HepG2 (cell line): ENCODE results near the gene ADSS1. TPM values are rescaled to one million over a fixed set of nuclear protein-coding genes. Genes with fewer than 3 reads are reported as not detected.

ENCODE experiments used
- ARNT ChIP-seq: fragments of 450-650 bp; IDR thresholded peaks from 2 replicates; pipeline ENCODE4 v1.6.1; 2017
- GTF3A ChIP-seq: sonication (generic); formaldehyde crosslinking; conservative IDR thresholded peaks from 2 replicates; pipeline ENCODE4 v1.4.0; 2020; ENCODE audit warnings: mild to moderate bottlenecking, missing genetic modification reagents
- ISL2 ChIP-seq: sonication (generic); formaldehyde crosslinking; IDR thresholded peaks from 2 replicates; pipeline ENCODE4 v1.5.0; 2020; ENCODE audit warnings: missing genetic modification reagents
- MLXIP ChIP-seq: sonication (generic); formaldehyde crosslinking; IDR thresholded peaks from 2 replicates; pipeline ENCODE4 v1.9.0; 2021; ENCODE audit warnings: missing genetic modification reagents, borderline replicate concordance
- NR2F1 ChIP-seq, 2 experiments: fragments of 450-650 bp in 1 of 2; formaldehyde crosslinking in 1 of 2; IDR thresholded peaks; 2 replicates each; pipeline versions ENCODE4 v1.5.0 to v1.6.1; 2016 to 2020; ENCODE audit warnings: mild to moderate bottlenecking in 1 of 2, missing compliant biosample characterization in 1 of 2, missing genetic modification reagents in 1 of 2, moderate library complexity in 1 of 2
- RFX5 ChIP-seq: IDR thresholded peaks from 2 replicates; pipeline ENCODE4 v1.6.1; 2011; ENCODE audit warnings: low read depth, low read length, improper control_type of control experiment
- RFXAP ChIP-seq: sonication (generic); formaldehyde crosslinking; IDR thresholded peaks from 2 replicates; pipeline ENCODE4 v1.4.0; 2020; ENCODE audit warnings: missing genetic modification reagents, borderline replicate concordance
- SIX1 ChIP-seq: sonication (generic); formaldehyde crosslinking; IDR thresholded peaks from 2 replicates; pipeline ENCODE4 v1.4.0; 2020; ENCODE audit warnings: missing genetic modification reagents, borderline replicate concordance
- ZNF160 ChIP-seq: sonication (generic); formaldehyde crosslinking; IDR thresholded peaks from 2 replicates; pipeline ENCODE4 v1.8.0; 2022; ENCODE audit warnings: mild to moderate bottlenecking, inconsistent platforms, missing genetic modification reagents
- ZNF431 ChIP-seq: sonication (generic); formaldehyde crosslinking; IDR thresholded peaks from 2 replicates; pipeline ENCODE4 v1.9.0; 2022; ENCODE audit warnings: missing genetic modification reagents, low read depth, mild to moderate bottlenecking, borderline replicate concordance
- ZNF510 ChIP-seq: sonication (generic); formaldehyde crosslinking; IDR thresholded peaks from 2 replicates; pipeline ENCODE4 v1.4.0; 2020; ENCODE audit warnings: low read depth, mild to moderate bottlenecking, missing genetic modification reagents
- ZNF629 ChIP-seq: sonication (generic); formaldehyde crosslinking; conservative IDR thresholded peaks from 2 replicates; pipeline ENCODE4 v1.5.0; 2020; ENCODE audit warnings: missing genetic modification reagents
- ZNF879 ChIP-seq: sonication (generic); formaldehyde crosslinking; IDR thresholded peaks from 2 replicates; pipeline ENCODE4 v1.8.1; 2023; ENCODE audit warnings: missing genetic modification reagents
- ZSCAN12 ChIP-seq: sonication (generic); formaldehyde crosslinking; IDR thresholded peaks from 2 replicates; pipeline ENCODE4 v1.9.0; 2021; ENCODE audit warnings: mild to moderate bottlenecking, missing genetic modification reagents
- polyA plus RNA-seq, 8 experiments: library from polyadenylated mRNA; depleted of rRNA in 3 of 8; stranded (reverse) in 7 of 8; unstranded in 1 of 8; fragments of >200 nt; fragmentation: Illumina TruSeq in 4 of 8; extraction: Trizol in 4 of 8; gene quantifications; 2 replicates each; pipeline versions ENCODE4 v1.2.1 to v1.2.3, GENCODE V29; 2011 to 2016; ENCODE audit warnings: low read depth in 4 of 8, missing spikeins in 1 of 8, mixed read lengths in 1 of 8; ENCODE audit not compliant: insufficient read depth in 1 of 8
- total RNA-seq, 5 experiments: library from RNA; depleted of rRNA; stranded (reverse); fragments of >200 nt; fragmentation: Illumina TruSeq; extraction: Trizol; gene quantifications; 2 replicates each; pipeline ENCODE4 v1.2.3, GENCODE V29; 2016; ENCODE audit warnings: low read depth in 1 of 5
- TF ChIP-seq, protein P1 (sequence below): sonication (generic); formaldehyde crosslinking; IDR thresholded peaks from 2 replicates; pipeline ENCODE4 v1.5.0; 2020; ENCODE audit warnings: mild to moderate bottlenecking, missing genetic modification reagents
- TF ChIP-seq, protein P2 (sequence below): sonication (generic); formaldehyde crosslinking; IDR thresholded peaks from 2 replicates; pipeline ENCODE4 v1.5.0; 2020; ENCODE audit warnings: missing genetic modification reagents, mild to moderate bottlenecking, borderline replicate concordance
- TF ChIP-seq, protein P3 (sequence below): sonication (generic); formaldehyde crosslinking; IDR thresholded peaks from 2 replicates; pipeline ENCODE4 v1.4.0; 2020; ENCODE audit warnings: missing genetic modification reagents, mild to moderate bottlenecking, borderline replicate concordance
- TF ChIP-seq, protein P4 (sequence below): sonication (generic); formaldehyde crosslinking; conservative IDR thresholded peaks from 2 replicates; pipeline ENCODE4 v1.8.0; 2022; ENCODE audit warnings: mild to moderate bottlenecking, moderate library complexity, missing genetic modification reagents

ADSS1 gene
- total and polyA plus RNA-seq, 2 of the 13 experiments (the other 11 are each of a cell fraction or from before 2014, with no cell fraction given) = 1.0 to 36.7 TPM

- no peak for TF ChIP-seq MLXIP (CRISPR knock-in tag)
- 0 out of 4 replicates have a peak, but pooled peaks of 1 of the 2 experiments have one; percentile 9 for TF ChIP-seq NR2F1 (CRISPR knock-in tag; IDR thresholded peaks at IDR 0.05)
- TF ChIP-seq, protein P1, sequence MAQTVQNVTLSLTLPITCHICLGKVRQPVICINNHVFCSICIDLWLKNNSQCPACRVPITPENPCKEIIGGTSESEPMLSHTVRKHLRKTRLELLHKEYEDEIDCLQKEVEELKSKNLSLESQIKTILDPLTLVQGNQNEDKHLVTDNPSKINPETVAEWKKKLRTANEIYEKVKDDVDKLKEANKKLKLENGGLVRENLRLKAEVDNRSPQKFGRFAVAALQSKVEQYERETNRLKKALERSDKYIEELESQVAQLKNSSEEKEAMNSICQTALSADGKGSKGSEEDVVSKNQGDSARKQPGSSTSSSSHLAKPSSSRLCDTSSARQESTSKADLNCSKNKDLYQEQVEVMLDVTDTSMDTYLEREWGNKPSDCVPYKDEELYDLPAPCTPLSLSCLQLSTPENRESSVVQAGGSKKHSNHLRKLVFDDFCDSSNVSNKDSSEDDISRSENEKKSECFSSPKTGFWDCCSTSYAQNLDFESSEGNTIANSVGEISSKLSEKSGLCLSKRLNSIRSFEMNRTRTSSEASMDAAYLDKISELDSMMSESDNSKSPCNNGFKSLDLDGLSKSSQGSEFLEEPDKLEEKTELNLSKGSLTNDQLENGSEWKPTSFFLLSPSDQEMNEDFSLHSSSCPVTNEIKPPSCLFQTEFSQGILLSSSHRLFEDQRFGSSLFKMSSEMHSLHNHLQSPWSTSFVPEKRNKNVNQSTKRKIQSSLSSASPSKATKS (CRISPR knock-in tag) = no peak
- TF ChIP-seq ZNF510 (CRISPR knock-in tag) = no peak
- TF ChIP-seq, protein P2, sequence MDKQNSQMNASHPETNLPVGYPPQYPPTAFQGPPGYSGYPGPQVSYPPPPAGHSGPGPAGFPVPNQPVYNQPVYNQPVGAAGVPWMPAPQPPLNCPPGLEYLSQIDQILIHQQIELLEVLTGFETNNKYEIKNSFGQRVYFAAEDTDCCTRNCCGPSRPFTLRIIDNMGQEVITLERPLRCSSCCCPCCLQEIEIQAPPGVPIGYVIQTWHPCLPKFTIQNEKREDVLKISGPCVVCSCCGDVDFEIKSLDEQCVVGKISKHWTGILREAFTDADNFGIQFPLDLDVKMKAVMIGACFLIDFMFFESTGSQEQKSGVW (CRISPR knock-in tag) = no peak
- no peak for TF ChIP-seq ISL2
- TF ChIP-seq RFX5 = peak; percentile 87
- TF ChIP-seq ARNT = no peak
- TF ChIP-seq, protein P3, sequence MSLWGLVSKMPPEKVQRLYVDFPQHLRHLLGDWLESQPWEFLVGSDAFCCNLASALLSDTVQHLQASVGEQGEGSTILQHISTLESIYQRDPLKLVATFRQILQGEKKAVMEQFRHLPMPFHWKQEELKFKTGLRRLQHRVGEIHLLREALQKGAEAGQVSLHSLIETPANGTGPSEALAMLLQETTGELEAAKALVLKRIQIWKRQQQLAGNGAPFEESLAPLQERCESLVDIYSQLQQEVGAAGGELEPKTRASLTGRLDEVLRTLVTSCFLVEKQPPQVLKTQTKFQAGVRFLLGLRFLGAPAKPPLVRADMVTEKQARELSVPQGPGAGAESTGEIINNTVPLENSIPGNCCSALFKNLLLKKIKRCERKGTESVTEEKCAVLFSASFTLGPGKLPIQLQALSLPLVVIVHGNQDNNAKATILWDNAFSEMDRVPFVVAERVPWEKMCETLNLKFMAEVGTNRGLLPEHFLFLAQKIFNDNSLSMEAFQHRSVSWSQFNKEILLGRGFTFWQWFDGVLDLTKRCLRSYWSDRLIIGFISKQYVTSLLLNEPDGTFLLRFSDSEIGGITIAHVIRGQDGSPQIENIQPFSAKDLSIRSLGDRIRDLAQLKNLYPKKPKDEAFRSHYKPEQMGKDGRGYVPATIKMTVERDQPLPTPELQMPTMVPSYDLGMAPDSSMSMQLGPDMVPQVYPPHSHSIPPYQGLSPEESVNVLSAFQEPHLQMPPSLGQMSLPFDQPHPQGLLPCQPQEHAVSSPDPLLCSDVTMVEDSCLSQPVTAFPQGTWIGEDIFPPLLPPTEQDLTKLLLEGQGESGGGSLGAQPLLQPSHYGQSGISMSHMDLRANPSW (CRISPR knock-in tag) = peak; percentile 63; the same call in 1 of the 2 replicates
- no peak; the same call in 1 of the 2 replicates for TF ChIP-seq ZNF879 (CRISPR knock-in tag)
- TF ChIP-seq RFXAP (CRISPR knock-in tag) = peak; percentile 88; the same call in 1 of the 2 replicates
- no peak for TF ChIP-seq ZNF629
- no peak for TF ChIP-seq SIX1 (CRISPR knock-in tag)
- no peak; the same call in 1 of the 2 replicates for TF ChIP-seq ZSCAN12
- peak; percentile 88; the same call in 1 of the 2 replicates for TF ChIP-seq GTF3A (CRISPR knock-in tag)
- TF ChIP-seq, protein P4, sequence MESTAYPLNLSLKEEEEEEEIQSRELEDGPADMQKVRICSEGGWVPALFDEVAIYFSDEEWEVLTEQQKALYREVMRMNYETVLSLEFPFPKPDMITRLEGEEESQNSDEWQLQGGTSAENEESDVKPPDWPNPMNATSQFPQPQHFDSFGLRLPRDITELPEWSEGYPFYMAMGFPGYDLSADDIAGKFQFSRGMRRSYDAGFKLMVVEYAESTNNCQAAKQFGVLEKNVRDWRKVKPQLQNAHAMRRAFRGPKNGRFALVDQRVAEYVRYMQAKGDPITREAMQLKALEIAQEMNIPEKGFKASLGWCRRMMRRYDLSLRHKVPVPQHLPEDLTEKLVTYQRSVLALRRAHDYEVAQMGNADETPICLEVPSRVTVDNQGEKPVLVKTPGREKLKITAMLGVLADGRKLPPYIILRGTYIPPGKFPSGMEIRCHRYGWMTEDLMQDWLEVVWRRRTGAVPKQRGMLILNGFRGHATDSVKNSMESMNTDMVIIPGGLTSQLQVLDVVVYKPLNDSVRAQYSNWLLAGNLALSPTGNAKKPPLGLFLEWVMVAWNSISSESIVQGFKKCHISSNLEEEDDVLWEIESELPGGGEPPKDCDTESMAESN (CRISPR knock-in tag) = peak; percentile 92; the same call in 1 of the 2 replicates
- peak; percentile 93 for TF ChIP-seq ZNF431 (CRISPR knock-in tag)
- TF ChIP-seq ZNF160 (CRISPR knock-in tag) = 0 out of 2 replicates have a peak, but pooled peaks have one; percentile 15
These were observed 28.9 kb downstream of the ADSS1 start, which contains the start of gene SIVA1 (continued) for GRCh38 chr14:104752735-104753527.
